Memory B cell (primary cell): Measurements from ENCODE around the gene SKIC8.

Source experiments
- ATAC-seq: fragments of 150-1000 bp; cut with Tn5 transposase; 2 replicates; pipeline ENCODE4 v1.10.0; 2021; ENCODE audit warnings: low read depth, mild to moderate bottlenecking, moderate library complexity
- DNase-seq, 2 donors: peaks; one replicate each; pipeline ENCODE4 v3.0.0; 2022; ENCODE audit warnings: low spot score in 2 of 2
- H3K27ac Mint-ChIP-seq: one replicate; pipeline ENCODE4 v1.8.0; 2022; ENCODE audit warnings: mild to moderate bottlenecking, moderate library complexity, mixed read lengths
- H3K27me3 Mint-ChIP-seq: one replicate; pipeline ENCODE4 v1.8.0; 2022; ENCODE audit warnings: mixed read lengths
- H3K36me3 Mint-ChIP-seq: one replicate; pipeline ENCODE4 v1.8.0; 2022; ENCODE audit warnings: mild to moderate bottlenecking, mixed read lengths
- H3K4me1 Mint-ChIP-seq: one replicate; pipeline ENCODE4 v1.8.0; 2022; ENCODE audit warnings: mixed read lengths
- H3K4me3 Mint-ChIP-seq: one replicate; pipeline ENCODE4 v1.8.0; 2022; ENCODE audit warnings: mild to moderate bottlenecking, moderate library complexity, mixed read lengths
- H3K9me3 Mint-ChIP-seq: one replicate; pipeline ENCODE4 v1.8.0; 2022; ENCODE audit warnings: mixed read lengths

The SKIC8 gene

DNA sequence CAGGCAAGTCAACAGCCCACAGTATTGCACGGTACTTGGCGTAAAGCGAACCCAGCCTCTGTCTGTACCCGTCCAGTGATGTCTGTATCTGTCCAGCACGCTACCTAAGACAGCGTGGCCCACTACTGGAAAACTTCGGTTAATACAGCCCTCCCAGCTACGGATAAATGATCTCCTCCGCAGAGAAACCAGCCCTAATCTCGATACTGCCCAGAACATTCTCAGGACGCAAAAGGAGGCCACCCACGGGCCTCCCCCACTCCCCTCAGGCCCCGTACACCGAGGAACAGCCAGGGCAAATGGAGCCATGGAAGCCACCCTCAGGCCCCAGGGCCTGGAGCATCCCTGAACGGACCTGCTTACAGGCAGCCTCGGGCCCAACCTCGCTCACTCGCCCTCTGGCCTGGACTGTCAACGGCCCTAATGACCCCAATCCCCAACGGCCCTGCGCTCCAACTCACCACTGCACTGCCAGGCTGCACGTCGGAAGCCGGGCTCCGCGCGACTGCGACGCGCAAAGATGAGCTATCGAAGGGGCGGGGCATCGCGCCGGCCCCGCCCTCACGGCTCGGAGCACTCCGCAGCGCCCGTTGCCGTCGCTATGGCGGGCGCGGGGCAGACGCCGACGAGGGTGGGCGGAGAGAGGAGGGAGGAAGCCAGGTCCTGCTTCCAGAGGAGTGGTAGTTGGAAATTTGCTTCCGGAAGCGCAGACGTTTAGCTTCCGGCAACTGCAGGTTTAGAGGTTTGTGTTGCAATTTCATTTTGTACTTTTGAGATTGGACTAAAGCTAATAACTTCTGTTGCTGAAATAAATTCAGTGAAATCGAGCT is at the start of gene SKIC8:
Gene SKIC8, minus strand, starts transcription at position 509 of the 830 bp plus-strand sequence. CDS start 3,923 bp downstream, outside the sequence.
- Mint-ChIP-seq H3K4me1 (peaks cover 9% of the 10 kb centered on the region), H3K27me3 (no peaks in the 10 kb centered on the region), H3K27ac (peak within 1 kb of the TSS; percentile 96), H3K9me3 (no peaks in the 10 kb centered on the region), H3K36me3 (peaks cover 8% of the 10 kb centered on the region), H3K4me3 (peak within 1 kb of the TSS; percentile 98)
- ATAC-seq (peak; percentile 97), DNase-seq (peak; percentile 83 to 90)

GRCh38 chr15:78347586-78348543 is 48.5 kb upstream of the SKIC8 start:
- ATAC-seq, result no peak
- Mint-ChIP-seq H3K27me3 (peaks cover 9% of the 10 kb centered on the region), H3K36me3 (no peaks in the 10 kb centered on the region), H3K4me1 (no peaks in the 10 kb centered on the region), H3K9me3 (no peaks in the 10 kb centered on the region), H3K27ac (no peak overlapping the region), H3K4me3 (no peak overlapping the region)
- DNase-seq, result no peak

- Mint-ChIP-seq H3K4me3 (no peak overlapping the region), H3K27ac (no peak overlapping the region), H3K9me3 (no peaks in the 10 kb centered on the region), H3K36me3 (no peaks in the 10 kb centered on the region), H3K4me1 (no peaks in the 10 kb centered on the region), H3K27me3 (peaks cover 11% of the 10 kb centered on the region)
- ATAC-seq, result no peak
- no peak for DNase-seq
These were observed 46.2 kb upstream of the SKIC8 start for GRCh38 chr15:78345396-78346125.

DNA sequence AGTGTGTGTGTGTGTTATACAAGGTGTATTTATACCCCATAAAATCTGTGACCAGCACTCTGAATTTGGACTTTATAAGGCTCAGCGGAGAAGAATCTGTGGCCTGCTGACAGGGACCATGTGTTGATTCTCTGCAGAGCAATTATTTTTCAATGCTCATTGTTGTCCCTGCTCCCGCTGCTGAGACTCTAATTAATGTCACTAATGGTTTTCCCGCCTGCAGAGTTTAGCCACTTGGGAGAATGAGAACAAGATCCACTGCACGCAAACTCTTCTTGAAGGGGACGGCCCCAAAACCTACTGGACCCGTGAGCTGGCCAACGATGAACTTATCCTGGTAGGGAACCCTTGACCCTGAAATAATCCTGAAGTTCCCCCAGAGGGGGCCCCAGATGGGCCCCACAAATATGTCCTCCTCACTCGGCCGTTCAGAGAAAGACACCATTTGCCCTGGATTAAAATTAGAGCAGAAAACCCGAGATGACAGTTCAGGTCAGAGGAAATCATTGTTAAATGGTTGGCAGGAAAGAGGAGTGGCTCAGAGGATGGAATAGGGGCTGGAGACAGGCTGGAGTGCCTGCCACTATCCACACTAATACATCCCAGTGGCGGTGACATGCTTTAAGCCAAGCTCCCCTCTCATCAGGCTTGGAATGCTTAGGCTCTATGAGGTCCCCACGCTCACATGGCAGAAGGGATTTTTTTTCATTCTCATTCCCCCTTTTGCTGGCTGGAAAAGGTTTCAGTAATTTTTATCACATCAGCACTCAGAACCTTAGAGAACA is 44.1 kb upstream of the SKIC8 start:
- Mint-ChIP-seq H3K27me3 (peaks cover 17% of the 10 kb centered on the region), H3K9me3 (no peaks in the 10 kb centered on the region), H3K27ac (no peak overlapping the region), H3K36me3 (no peaks in the 10 kb centered on the region), H3K4me1 (no peaks in the 10 kb centered on the region), H3K4me3 (no peak overlapping the region)
- ATAC-seq, result no peak
- DNase-seq, result no peak

GRCh38 chr15:78342021-78342420 is 42.6 kb upstream of the SKIC8 start:
- no peak overlapping the region for H3K27ac Mint-ChIP-seq
- DNase-seq (no peak), ATAC-seq (no peak)
- no peaks in the 10 kb centered on the region for H3K9me3 Mint-ChIP-seq
- peaks cover 15% of the 10 kb centered on the region for H3K27me3 Mint-ChIP-seq
- no peaks in the 10 kb centered on the region for H3K36me3 Mint-ChIP-seq
- no peaks in the 10 kb centered on the region for H3K4me1 Mint-ChIP-seq
- H3K4me3 Mint-ChIP-seq, result no peak overlapping the region

GRCh38 chr15:78341057-78341987 is 41.9 kb upstream of the SKIC8 start:
- no peaks in the 10 kb centered on the region for H3K4me1 Mint-ChIP-seq
- no peak overlapping the region for H3K27ac Mint-ChIP-seq
- H3K36me3 Mint-ChIP-seq, result no peaks in the 10 kb centered on the region
- ATAC-seq (no peak), DNase-seq (no peak)
- no peak overlapping the region for H3K4me3 Mint-ChIP-seq
- peaks cover 15% of the 10 kb centered on the region for H3K27me3 Mint-ChIP-seq
- H3K9me3 Mint-ChIP-seq, result no peaks in the 10 kb centered on the region

GRCh38 chr15:78340231-78341056 is 41.0 kb upstream of the SKIC8 start, which contains the start of gene CRABP1:
Gene CRABP1 (plus strand): TSS chr15:78340353. CDS start chr15:78340429, 76 bp downstream.
- no peak within 1 kb of the TSS for H3K4me3 Mint-ChIP-seq
- H3K9me3 Mint-ChIP-seq, result no peaks in the 10 kb centered on the region
- H3K27ac Mint-ChIP-seq, result no peak within 1 kb of the TSS
- no peaks in the 10 kb centered on the region for H3K4me1 Mint-ChIP-seq
- DNase-seq (no peak), ATAC-seq (no peak)
- H3K36me3 Mint-ChIP-seq, result no peaks in the 10 kb centered on the region
- peaks cover 15% of the 10 kb centered on the region for H3K27me3 Mint-ChIP-seq

DNA sequence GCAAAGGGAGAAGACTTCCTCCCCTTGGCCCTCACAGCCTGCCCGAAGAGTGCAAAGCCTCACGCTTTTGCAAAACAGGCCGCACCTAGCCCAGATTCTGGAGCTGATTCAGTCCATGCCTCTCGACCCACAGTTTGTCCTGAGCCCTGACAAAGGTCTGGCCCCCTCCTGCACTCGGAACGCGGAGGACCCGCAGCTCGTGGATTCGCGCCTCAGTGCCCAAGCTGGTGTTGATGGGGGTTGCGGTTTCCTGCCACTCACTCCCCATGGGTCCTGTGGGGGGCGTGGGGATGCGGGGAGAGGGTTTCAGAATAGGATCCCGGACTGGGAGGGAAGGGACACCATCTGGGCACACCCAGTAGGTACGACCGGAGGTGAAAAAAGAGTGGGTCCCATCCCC is 40.1 kb upstream of the SKIC8 start:
- no peaks in the 10 kb centered on the region for H3K9me3 Mint-ChIP-seq
- no peak for DNase-seq
- no peak for ATAC-seq
- H3K4me3 Mint-ChIP-seq, result no peak overlapping the region
- H3K4me1 Mint-ChIP-seq, result no peaks in the 10 kb centered on the region
- no peak overlapping the region for H3K27ac Mint-ChIP-seq
- no peaks in the 10 kb centered on the region for H3K36me3 Mint-ChIP-seq
- H3K27me3 Mint-ChIP-seq, result peaks cover 15% of the 10 kb centered on the region

DNA sequence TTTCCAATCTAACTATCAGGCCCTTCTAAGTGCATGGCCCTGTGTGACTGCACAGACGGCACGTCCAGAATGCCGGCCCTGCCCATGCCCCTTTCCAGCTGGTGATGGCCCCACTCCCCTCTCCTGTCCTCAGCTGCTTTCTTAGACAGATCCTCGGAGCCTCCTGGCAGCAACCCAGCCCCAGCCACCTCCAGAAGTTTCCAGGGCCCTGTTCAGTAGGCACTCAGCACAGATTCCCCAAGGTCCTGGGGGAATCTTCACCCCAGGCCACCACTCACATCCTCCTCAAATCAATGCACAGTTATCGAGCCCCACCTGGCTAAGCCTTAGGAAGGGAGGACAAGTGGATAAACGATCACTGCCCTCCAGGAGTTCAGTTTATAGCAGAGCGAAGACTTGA is 39.4 kb upstream of the SKIC8 start:
- H3K36me3 Mint-ChIP-seq, result no peaks in the 10 kb centered on the region
- H3K27me3 Mint-ChIP-seq, result peaks cover 15% of the 10 kb centered on the region
- ATAC-seq (no peak), DNase-seq (no peak)
- H3K4me1 Mint-ChIP-seq, result no peaks in the 10 kb centered on the region
- H3K27ac Mint-ChIP-seq, result no peak overlapping the region
- no peak overlapping the region for H3K4me3 Mint-ChIP-seq
- no peaks in the 10 kb centered on the region for H3K9me3 Mint-ChIP-seq

DNA sequence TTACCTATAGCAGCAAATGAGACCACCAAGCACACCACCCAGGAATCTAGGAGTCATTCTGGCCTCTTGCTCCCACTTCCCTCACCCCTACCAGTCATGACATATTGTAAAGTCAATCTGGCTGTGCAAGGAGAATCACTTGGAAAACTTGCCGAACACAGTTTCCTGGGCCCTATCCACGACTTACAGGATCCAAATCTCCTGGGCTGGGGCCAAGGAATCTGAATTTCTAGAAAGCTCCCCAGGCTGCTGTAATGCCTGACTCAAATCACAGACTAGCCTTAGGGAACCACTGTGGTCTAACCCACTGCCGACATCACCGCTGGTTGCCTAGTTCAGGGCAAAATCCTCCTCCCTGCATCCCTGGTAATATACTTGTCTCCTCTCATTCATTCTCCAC is 36.6 kb upstream of the SKIC8 start:
- H3K36me3 Mint-ChIP-seq, result no peaks in the 10 kb centered on the region
- DNase-seq, result no peak
- H3K27ac Mint-ChIP-seq, result no peak overlapping the region
- peaks cover 14% of the 10 kb centered on the region for H3K27me3 Mint-ChIP-seq
- ATAC-seq, result no peak
- no peaks in the 10 kb centered on the region for H3K9me3 Mint-ChIP-seq
- H3K4me3 Mint-ChIP-seq, result no peak overlapping the region
- H3K4me1 Mint-ChIP-seq, result no peaks in the 10 kb centered on the region

GRCh38 chr15:78334845-78335244 is 35.4 kb upstream of the SKIC8 start:
- no peak for ATAC-seq
- no peaks in the 10 kb centered on the region for H3K9me3 Mint-ChIP-seq
- DNase-seq, result no peak

DNA sequence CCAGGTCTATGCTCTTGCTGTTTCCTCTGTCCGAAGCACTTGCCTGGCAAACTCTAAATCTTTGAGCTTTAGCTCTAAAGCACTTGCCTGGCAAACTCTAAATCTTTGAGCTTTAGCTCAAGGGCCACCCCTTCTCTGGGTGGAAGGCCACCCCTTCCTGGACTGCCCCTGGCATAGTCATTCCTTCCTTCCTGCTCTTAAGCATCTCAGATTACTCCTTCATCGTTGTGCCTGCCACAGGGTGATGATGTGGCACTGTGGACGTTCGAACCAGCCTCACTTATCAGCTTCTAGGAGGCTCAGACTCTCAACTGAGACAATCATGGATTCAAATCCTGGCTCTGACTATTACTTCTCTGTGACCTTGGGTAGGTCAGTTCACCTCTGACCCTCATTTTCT is 30.2 kb upstream of the SKIC8 start:
- Mint-ChIP-seq H3K27me3 (peaks cover 5% of the 10 kb centered on the region), H3K36me3 (no peaks in the 10 kb centered on the region), H3K4me3 (no peak overlapping the region), H3K27ac (no peak overlapping the region), H3K9me3 (no peaks in the 10 kb centered on the region), H3K4me1 (no peaks in the 10 kb centered on the region)
- DNase-seq, result no peak
- ATAC-seq, result no peak

More at GRCh38 chr15:78334845-78335244, 35.4 kb upstream of the SKIC8 start:
- Mint-ChIP-seq H3K4me1 (no peaks in the 10 kb centered on the region), H3K36me3 (no peaks in the 10 kb centered on the region), H3K4me3 (no peak overlapping the region), H3K27ac (no peak overlapping the region), H3K27me3 (peaks cover 14% of the 10 kb centered on the region)
